Measurements from ENCODE around the gene ITPR2.

ITPR2 gene

GRCh38 chr12:26374934-26375680 is 457.9 kb downstream of the ITPR2 start:
- DNase-seq = no peak

GRCh38 chr12:26373606-26374495 is 459.1 kb downstream of the ITPR2 start:
- DNase-seq = no peak

GRCh38 chr12:26372866-26373265 is 460.1 kb downstream of the ITPR2 start:
- DNase-seq = no peak

GRCh38 chr12:26370098-26370497 is 462.9 kb downstream of the ITPR2 start:
- DNase-seq = no peak

GRCh38 chr12:26369588-26369987 is 463.4 kb downstream of the ITPR2 start:
- no peak for DNase-seq

GRCh38 chr12:26367991-26368730 is 464.8 kb downstream of the ITPR2 start:
- DNase-seq = no peak

GRCh38 chr12:26361964-26362363 is 471.0 kb downstream of the ITPR2 start:
- no peak for DNase-seq

GRCh38 chr12:26360062-26360461 is 472.9 kb downstream of the ITPR2 start:
- no peak for DNase-seq

GRCh38 chr12:26359576-26359975 is 473.4 kb downstream of the ITPR2 start:
- DNase-seq = no peak

- no peak for DNase-seq
Measured at GRCh38 chr12:26358651-26359050, 474.3 kb downstream of the ITPR2 start.

GRCh38 chr12:26347300-26347699 is 485.7 kb downstream of the ITPR2 start:
- DNase-seq = no peak

- no peak for DNase-seq
Measured at GRCh38 chr12:26346736-26347135, 486.3 kb downstream of the ITPR2 start.

- no peak for DNase-seq
Measured at GRCh38 chr12:26345471-26346003, 487.5 kb downstream of the ITPR2 start.

- no peak for DNase-seq
Measured at GRCh38 chr12:26341491-26341890, 491.5 kb downstream of the ITPR2 start.

GRCh38 chr12:26340649-26341048 is 492.3 kb downstream of the ITPR2 start:
- DNase-seq = no peak

GRCh38 chr12:26339976-26340375 is 493.0 kb downstream of the ITPR2 start:
- no peak for DNase-seq

GRCh38 chr12:26338586-26339572 is 494.1 kb downstream of the ITPR2 start:
- no peak for DNase-seq

- DNase-seq = no peak
Measured at GRCh38 chr12:26335651-26336050, 497.3 kb downstream of the ITPR2 start.

GRCh38 chr12:26334621-26335124 is 498.3 kb downstream of the ITPR2 start:
- no peak for DNase-seq

- DNase-seq = no peak
Measured at GRCh38 chr12:26331960-26332359, 501.0 kb downstream of the ITPR2 start.

GRCh38 chr12:26331136-26331535 is 501.9 kb downstream of the ITPR2 start:
- DNase-seq = no peak
